Large intestine (tissue), 3 donors: Measurements from ENCODE around the gene C4BPB. TPM values are rescaled to one million over a fixed set of nuclear protein-coding genes. Genes with fewer than 3 reads are reported as not detected.

Experiments used
- DNase-seq, 2 donors: peaks; one replicate each; pipeline versions ENCODE4 v3.0.0 to v3.0.0-alpha.2; 2013
- H3K27ac ChIP-seq: one replicate; pipeline ENCODE4 v1.5.1; 2013; ENCODE audit warnings: low read length
- H3K27me3 ChIP-seq: 2 replicates; pipeline ENCODE4 v1.6.1; 2013; ENCODE audit warnings: low read length; ENCODE audit not compliant: control insufficient read depth, insufficient read depth
- H3K36me3 ChIP-seq: 2 replicates; pipeline ENCODE4 v1.6.1; 2013; ENCODE audit warnings: low read length; ENCODE audit not compliant: control insufficient read depth, insufficient read depth
- H3K4me1 ChIP-seq: one replicate; pipeline ENCODE4 v1.6.1; 2013; ENCODE audit warnings: low read length; ENCODE audit not compliant: control insufficient read depth, insufficient read depth
- H3K4me3 ChIP-seq: one replicate; pipeline ENCODE4 v1.5.1; 2013; ENCODE audit warnings: low read length
- H3K9me3 ChIP-seq: one replicate; pipeline ENCODE4 v1.6.1; 2013; ENCODE audit warnings: mild to moderate bottlenecking, low read depth, low read length, moderate library complexity; ENCODE audit not compliant: control insufficient read depth
- WGBS: methylation state at CpG from one replicate; pipeline ENCODE4 v1.1.5; 2013; ENCODE audit warnings: low lambda C conversion rate; ENCODE audit not compliant: insufficient coverage; 5-methylcytosine and 5-hydroxymethylcytosine counted together
- polyA plus RNA-seq: library from polyadenylated mRNA; unstranded; fragments of 120-200 nt; gene quantifications from one replicate; pipeline ENCODE4 v1.2.1, GENCODE V29; 2013

The C4BPB gene
- polyA plus RNA-seq, 1 donor = 0.48 TPM

DNA sequence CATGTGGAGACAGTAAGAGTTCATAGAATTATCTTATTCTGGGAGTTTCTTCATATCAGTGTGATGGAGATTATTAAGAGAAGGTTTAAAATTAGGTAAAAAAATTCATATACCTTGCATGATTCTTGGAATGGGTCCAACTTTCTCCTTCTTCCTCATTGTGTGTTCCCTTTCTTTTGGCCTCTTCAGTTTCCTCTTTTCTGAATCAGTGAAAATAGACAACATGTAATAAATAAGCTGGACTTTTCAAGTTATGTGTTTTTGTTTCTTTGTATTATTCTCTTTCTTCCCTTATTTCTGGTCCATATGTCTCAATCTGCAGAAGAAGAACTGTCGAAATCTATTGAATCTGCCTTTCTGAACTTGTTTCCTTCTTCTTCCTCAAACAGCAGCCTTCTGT, 45.9 kb downstream of the C4BPB start:
- WGBS = no CpG with 5 or more reads among the region's 1 CpG
- Histone ChIP-seq H3K27ac (no peak overlapping the region), H3K4me1 (no peaks in the 10 kb centered on the region)

GRCh38 chr1:207139616-207140015, 51.0 kb downstream of the C4BPB start:
- H3K36me3 ChIP-seq = no peaks in the 10 kb centered on the region
- H3K4me3 ChIP-seq = no peak overlapping the region
- no peaks in the 10 kb centered on the region for H3K4me1 ChIP-seq
- H3K27me3 ChIP-seq = peaks cover 2% of the 10 kb centered on the region
- no peak for DNase-seq
- 100% methylated on average over 1 of the region's 1 CpG for WGBS
- H3K27ac ChIP-seq = no peak overlapping the region
- no peaks in the 10 kb centered on the region for H3K9me3 ChIP-seq

More for the DNA sequence above, 45.9 kb downstream of the C4BPB start:
- Histone ChIP-seq H3K9me3 (peaks cover under 1% of the 10 kb centered on the region), H3K27me3 (peaks cover 2% of the 10 kb centered on the region), H3K36me3 (no peaks in the 10 kb centered on the region), H3K4me3 (no peak overlapping the region)
- DNase-seq = no peak

GRCh38 chr1:207140536-207140935, 51.9 kb downstream of the C4BPB start:
- Histone ChIP-seq H3K4me1 (no peaks in the 10 kb centered on the region), H3K36me3 (no peaks in the 10 kb centered on the region), H3K27ac (no peak overlapping the region), H3K9me3 (no peaks in the 10 kb centered on the region), H3K27me3 (peaks cover 2% of the 10 kb centered on the region), H3K4me3 (no peak overlapping the region)
- WGBS = no CpG with 5 or more reads among the region's 1 CpG
- DNase-seq = no peak

- no peak for DNase-seq
- Histone ChIP-seq H3K4me3 (no peak overlapping the region), H3K27ac (no peak overlapping the region), H3K9me3 (no peaks in the 10 kb centered on the region), H3K4me1 (no peaks in the 10 kb centered on the region), H3K27me3 (no peaks in the 10 kb centered on the region), H3K36me3 (no peaks in the 10 kb centered on the region)
- WGBS = 58% methylated on average over 2 of the region's 5 CpGs
Measured at GRCh38 chr1:207145401-207146058, 56.9 kb downstream of the C4BPB start.

Other genes with a start within 250 kb of the C4BPB start
- 0.06 TPM for gene IL20, start 223.2 kb upstream of the C4BPB start, polyA plus RNA-seq
- gene IL24, start 191.4 kb upstream of the C4BPB start, polyA plus RNA-seq = 0.48 TPM
- 4.4 TPM for gene FCMR, start 166.9 kb upstream of the C4BPB start, polyA plus RNA-seq
- gene PIGR, start 142.4 kb upstream of the C4BPB start, polyA plus RNA-seq = 23.7 TPM
- 5.3 TPM for gene FCAMR, start 118.4 kb upstream of the C4BPB start, polyA plus RNA-seq
- gene C1orf116, start 56.1 kb upstream of the C4BPB start, polyA plus RNA-seq = 45.7 TPM
- gene YOD1, start 37.7 kb upstream of the C4BPB start, polyA plus RNA-seq = 10.1 TPM
- gene PFKFB2, start 35.6 kb upstream of the C4BPB start, polyA plus RNA-seq = 37.2 TPM
- gene C4BPA, start 15.4 kb downstream of the C4BPB start, polyA plus RNA-seq = 0.04 TPM
- 24.1 TPM for gene CD55, start 232.8 kb downstream of the C4BPB start, polyA plus RNA-seq